HepG2 (cell line): Measurements from ENCODE around the gene CACNA1C.

Experiments used
- ONECUT2 ChIP-seq: sonication (generic); formaldehyde crosslinking; IDR thresholded peaks from 2 replicates; pipeline ENCODE4 v1.4.0; 2020; ENCODE audit warnings: missing genetic modification reagents
- ZKSCAN1 ChIP-seq: fragments of 150-350 bp; IDR thresholded peaks from 2 replicates; pipeline ENCODE4 v1.6.1; 2014; ENCODE audit warnings: low read length
- ZNF253 ChIP-seq: sonication (generic); formaldehyde crosslinking; IDR thresholded peaks from 2 replicates; pipeline ENCODE4 v1.8.0; 2022; ENCODE audit warnings: mild to moderate bottlenecking, missing genetic modification reagents, borderline replicate concordance
- ZNF562 ChIP-seq: sonication (generic); formaldehyde crosslinking; IDR thresholded peaks from 2 replicates; pipeline ENCODE4 v1.8.0; 2022; ENCODE audit warnings: missing genetic modification reagents, borderline replicate concordance
- ZNF567 ChIP-seq: sonication (generic); formaldehyde crosslinking; IDR thresholded peaks from 2 replicates; pipeline ENCODE4 v1.8.1; 2023; ENCODE audit warnings: mild to moderate bottlenecking, missing genetic modification reagents, borderline replicate concordance
- TF ChIP-seq, protein P1 (sequence below): sonication (generic); formaldehyde crosslinking; IDR thresholded peaks from 2 replicates; pipeline ENCODE4 v1.5.0; 2020; ENCODE audit warnings: missing genetic modification reagents, mild to moderate bottlenecking, borderline replicate concordance

DNA sequence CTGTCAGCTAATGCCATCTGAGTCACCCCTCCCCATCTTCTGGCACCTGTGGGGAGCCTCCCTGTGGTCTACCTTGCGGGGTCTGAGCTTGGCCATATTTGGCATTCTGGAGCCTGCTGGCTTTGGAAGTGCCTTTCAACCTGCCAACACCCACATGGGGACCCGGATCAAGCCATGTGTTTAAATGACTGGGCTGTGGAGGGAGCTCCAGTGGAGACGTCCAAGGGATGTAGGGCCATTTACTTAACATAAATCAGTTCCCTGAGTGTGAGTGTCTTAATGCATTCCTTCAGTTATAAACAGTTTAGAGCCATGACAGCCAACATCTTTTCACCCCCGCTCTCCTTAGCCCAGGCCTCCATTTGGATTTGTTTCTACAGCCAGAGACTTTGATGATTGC, 22.0 kb downstream of the CACNA1C start:
- TF ChIP-seq ZNF567 (CRISPR knock-in tag) (no peak), ONECUT2 (no peak), ZKSCAN1 (no peak), ZNF253 (CRISPR knock-in tag) (no peak), ZNF562 (no peak)
- TF ChIP-seq, protein P1, sequence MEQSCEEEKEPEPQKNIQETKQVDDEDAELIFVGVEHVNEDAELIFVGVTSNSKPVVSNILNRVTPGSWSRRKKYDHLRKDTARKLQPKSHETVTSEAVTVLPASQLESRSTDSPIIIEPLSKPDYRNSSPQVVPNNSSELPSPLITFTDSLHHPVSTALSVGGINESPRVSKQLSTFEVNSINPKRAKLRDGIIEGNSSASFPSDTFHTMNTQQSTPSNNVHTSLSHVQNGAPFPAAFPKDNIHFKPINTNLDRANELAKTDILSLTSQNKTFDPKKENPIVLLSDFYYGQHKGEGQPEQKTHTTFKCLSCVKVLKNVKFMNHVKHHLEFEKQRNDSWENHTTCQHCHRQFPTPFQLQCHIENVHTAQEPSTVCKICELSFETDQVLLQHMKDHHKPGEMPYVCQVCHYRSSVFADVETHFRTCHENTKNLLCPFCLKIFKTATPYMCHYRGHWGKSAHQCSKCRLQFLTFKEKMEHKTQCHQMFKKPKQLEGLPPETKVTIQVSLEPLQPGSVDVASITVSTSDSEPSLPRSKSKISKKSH (CRISPR knock-in tag), result no peak
